Endothelial cell of umbilical vein (primary cell): Measurements from ENCODE around the gene DAO. TPM values are rescaled to one million over a fixed set of nuclear protein-coding genes. Genes with fewer than 3 reads are reported as not detected.
"Not testable (repeated sequence)": the region's sequence is repeated elsewhere in the genome, so short reads cannot be mapped to it uniquely, and the experiment has no call there.

Source experiments
- BruUV-seq: library from RNA; stranded (reverse); fragments of 400-500 nt; replicated peaks from 2 replicates; lab custom pipeline; 2021; lab: Mats Ljungman, UMichigan
- CTCF ChIA-PET: fragments of 300-600, 350-600 bp; sonication (Branson Sonifier 250); formaldehyde crosslinking; loops from one replicate; lab custom pipeline; 2021; ENCODE audit warnings: antibody characterized with exemption, inconsistent platforms; lab: Charles Lee
- POLR2A ChIA-PET: fragments of 300-600, 350-600 bp; sonication (Branson Sonifier 250); formaldehyde crosslinking; loops from one replicate; lab custom pipeline; 2021; ENCODE audit warnings: antibody characterized with exemption, inconsistent platforms; lab: Charles Lee
- DNase-seq: peaks from one replicate; pipeline ENCODE4 v3.0.0-alpha.2; 2011; ENCODE audit warnings: low read depth, low spot score
- FAIRE-seq: peaks from 2 replicates; lab custom pipeline; 2011; peaks lifted over from hg19 to GRCh38; lab: Jason Lieb, UNC
- H2AFZ ChIP-seq: 2 replicates; pipeline ENCODE4 v1.6.0; 2012; ENCODE audit warnings: low read depth, low read length, control low read depth, inconsistent platforms
- H3K27ac ChIP-seq: 2 replicates; pipeline ENCODE4 v1.5.1; 2011; ENCODE audit warnings: low read depth, mild to moderate bottlenecking, control low read depth, low read length, moderate library complexity; ENCODE audit not compliant: insufficient read depth
- H3K27me3 ChIP-seq, 2 experiments: 2 replicates each; pipeline versions ENCODE4 v1.6.0 to v1.6.1; 2011; ENCODE audit warnings: low read length in 2 of 2, mixed read lengths in 1 of 2; ENCODE audit not compliant: control insufficient read depth in 2 of 2, insufficient read depth in 2 of 2
- H3K36me3 ChIP-seq, 2 experiments: 2 replicates in 1 of 2; 3 replicates in 1 of 2; pipeline ENCODE4 v1.5.1; 2011; ENCODE audit warnings: low read length in 2 of 2, mild to moderate bottlenecking in 1 of 2, moderate library complexity in 1 of 2; ENCODE audit not compliant: control insufficient read depth in 2 of 2, insufficient read depth in 2 of 2; ENCODE audit errors: extremely low read depth in 1 of 2
- H3K4me1 ChIP-seq: 3 replicates; pipeline ENCODE4 v1.5.1; 2011; ENCODE audit warnings: mild to moderate bottlenecking, low read length; ENCODE audit not compliant: control insufficient read depth, insufficient read depth; ENCODE audit errors: extremely low read depth
- H3K4me2 ChIP-seq: 2 replicates; pipeline ENCODE4 v1.6.1; 2011; ENCODE audit warnings: low read length, control low read depth, mixed read lengths; ENCODE audit not compliant: insufficient read depth
- H3K4me3 ChIP-seq, 3 experiments: fragments of 200-600 bp in 1 of 3; sonication (generic), shearing (Covaris generic) in 1 of 3; replicated peaks in 1 of 3; 2 replicates each; pipeline ENCODE4 v1.5.1; 2011 to 2016; ENCODE audit warnings: control low read depth in 3 of 3, low read length in 3 of 3, mild to moderate bottlenecking in 2 of 3, inconsistent platforms in 1 of 3, low read depth in 1 of 3, moderate library complexity in 1 of 3; ENCODE audit not compliant: insufficient read depth in 1 of 3
- H3K79me2 ChIP-seq: 2 replicates; pipeline ENCODE4 v1.6.0; 2012; ENCODE audit warnings: low read length, inconsistent platforms; ENCODE audit not compliant: control insufficient read depth, insufficient read depth
- H3K9ac ChIP-seq: replicated peaks from 2 replicates; pipeline ENCODE3; 2011; ENCODE audit warnings: low read length, control low read depth; ENCODE audit not compliant: insufficient read depth; ENCODE audit errors: extremely low read depth
- H3K9me1 ChIP-seq: replicated peaks from 3 replicates; pipeline ENCODE4 v1.6.0; 2011; ENCODE audit warnings: mild to moderate bottlenecking, low read length; ENCODE audit not compliant: control insufficient read depth, insufficient read depth; ENCODE audit errors: extremely low read depth
- H3K9me3 ChIP-seq: replicated peaks from 2 replicates; pipeline ENCODE4 v1.5.1; 2012; ENCODE audit warnings: low read length, inconsistent platforms; ENCODE audit not compliant: control insufficient read depth, insufficient read depth
- H4K20me1 ChIP-seq: replicated peaks from 2 replicates; pipeline ENCODE3; 2011; ENCODE audit warnings: mild to moderate bottlenecking, low read length; ENCODE audit not compliant: control insufficient read depth, insufficient read depth; ENCODE audit errors: extremely low read depth
- EZH2 ChIP-seq: IDR thresholded peaks from 2 replicates; pipeline ENCODE4 v1.6.1; 2012; ENCODE audit warnings: borderline replicate concordance, low read depth, mild to moderate bottlenecking, moderate library complexity, low read length, inconsistent platforms; ENCODE audit not compliant: severe bottlenecking
- POLR2AphosphoS5 ChIP-seq: IDR thresholded peaks from 2 replicates; pipeline ENCODE4 v1.6.1; 2012; ENCODE audit warnings: low read depth, mild to moderate bottlenecking, control low read depth, low read length, moderate library complexity; ENCODE audit not compliant: insufficient read depth
- dilution Hi-C: fragments of 300-500 bp; cut with MboI; formaldehyde crosslinking; loops from one replicate; pipeline ENCODE4 v1.15.0; 2019; ENCODE audit warnings: low sequenced_read_pairs; ENCODE audit not compliant: extremely low pct_ligation_motif_present
- intact Hi-C: fragments of 100-400 bp; cut with micrococcal nuclease; formaldehyde crosslinking; loops from one replicate; pipeline ENCODE4 v1.10.0; 2022
- polyA plus RNA-seq, 4 experiments: library from polyadenylated mRNA; depleted of rRNA in 3 of 4; stranded (reverse) in 3 of 4; unstranded in 1 of 4; fragments of >200 nt; gene quantifications; 2 replicates each; pipeline versions ENCODE4 v1.2.1 to v1.2.3, GENCODE V29; 2011 to 2012; ENCODE audit warnings: missing spikeins in 1 of 4
- total RNA-seq: library from RNA; stranded (reverse); gene quantifications from 2 replicates; pipeline ENCODE4 v1.2.3, GENCODE V29; 2021

The DAO gene
- total and polyA plus RNA-seq, 2 donors (not counting 3 experiments of a cell fraction or from before 2014, with no cell fraction given): not detected

GRCh38 chr12:108840605-108841332, 39.1 kb upstream of the DAO start:
- Histone ChIP-seq H3K9me3 (no peaks in the 10 kb centered on the region), H3K4me1 (peaks cover 47% of the 10 kb centered on the region), H3K4me2 (no peak overlapping the region), H3K36me3 (peaks cover 3 to 13% of the 10 kb centered on the region in 2 experiments), H4K20me1 (no peaks in the 10 kb centered on the region), H3K9ac (peak overlapping the region; percentile 92), H3K27me3 (no peaks in the 10 kb centered on the region), H3K4me3 (no peak overlapping the region), H3K79me2 (peaks cover 60% of the 10 kb centered on the region), H2AFZ (no peak overlapping the region), H3K27ac (peak overlapping the region; percentile 98), H3K9me1 (no peaks in the 10 kb centered on the region)
- dilution Hi-C loops: loop anchor here (25.0 kb wide), 1 partner anchor 178 kb away; no protein-coding TSS in a partner anchor
- TF ChIP-seq EZH2: no peak
- TF ChIP-seq POLR2AphosphoS5: peak; percentile 38
- peak; percentile 55 for FAIRE-seq
- CTCF ChIA-PET: interaction anchor here (1.4 to 6.5 kb wide), 3 partner anchors 9 to 14 kb away, joined by 6 to 63 read pairs (median 31); no protein-coding TSS in a partner anchor
- DNase-seq: no peak
- BruUV-seq: no TSS peak
- POLR2A ChIA-PET: interaction anchor here (0.7 to 3.9 kb wide), 3 partner anchors 8 to 22 kb away, joined by 4 to 53 read pairs (median 6); no protein-coding TSS in a partner anchor
- intact Hi-C loops: no loop called here

- H4K20me1 ChIP-seq, H3K27me3 ChIP-seq, intact Hi-C loops, H3K9me1 ChIP-seq, H2AFZ ChIP-seq, H3K9me3 ChIP-seq, H3K4me3 ChIP-seq, H3K4me2 ChIP-seq, FAIRE-seq, H3K9ac ChIP-seq, BruUV-seq, DNase-seq, H3K27ac ChIP-seq: not testable (repeated sequence)
- Histone ChIP-seq H3K36me3 (peaks cover 4 to 21% of the 10 kb centered on the region in 2 experiments), H3K4me1 (peaks cover 40% of the 10 kb centered on the region), H3K79me2 (peaks cover 62% of the 10 kb centered on the region)
- POLR2A ChIA-PET: interaction anchor here (0.7 to 1.3 kb wide), 2 partner anchors 13 to 23 kb away, joined by 5 to 6 read pairs; no protein-coding TSS in a partner anchor
- CTCF ChIA-PET: interaction anchor here (1.6 to 6.5 kb wide), 2 partner anchors 9 to 15 kb away, joined by 6 to 63 read pairs; no protein-coding TSS in a partner anchor
- dilution Hi-C loops: loop anchor here (25.0 kb wide), 1 partner anchor 180 kb away; no protein-coding TSS in a partner anchor
These were observed 38.1 kb upstream of the DAO start for GRCh38 chr12:108841825-108842224.
